Nephron (organoid): Measurements from ENCODE around the gene GRIN2C.

ENCODE experiments used
- H3K27ac Mint-ChIP-seq, 3 experiments: 2 replicates each; pipeline ENCODE4 v1.8.0; 2020; ENCODE audit warnings: mixed read lengths in 3 of 3, mild to moderate bottlenecking in 2 of 3, moderate library complexity in 1 of 3
- H3K27me3 Mint-ChIP-seq: 2 replicates; pipeline ENCODE4 v1.8.0; 2021; ENCODE audit warnings: low read depth, mild to moderate bottlenecking, moderate library complexity, mixed read lengths
- H3K36me3 Mint-ChIP-seq: 2 replicates; pipeline ENCODE4 v1.8.0; 2020; ENCODE audit warnings: low read depth, mixed read lengths
- H3K4me1 Mint-ChIP-seq: 2 replicates; pipeline ENCODE4 v1.8.0; 2020; ENCODE audit warnings: mixed read lengths
- H3K4me3 Mint-ChIP-seq, 3 experiments: 2 replicates each; pipeline ENCODE4 v1.8.0; 2020; ENCODE audit warnings: mild to moderate bottlenecking in 3 of 3, mixed read lengths in 3 of 3, moderate library complexity in 2 of 3
- H3K9me3 Mint-ChIP-seq: 2 replicates; pipeline ENCODE4 v1.8.0; 2020; ENCODE audit warnings: mixed read lengths
- CTCF ChIP-seq, 3 experiments: fragments of 200-600 bp; sonication (generic); IDR thresholded peaks; one replicate each; pipeline ENCODE4 v1.5.0; 2021; ENCODE audit warnings: antibody characterized with exemption in 3 of 3; ENCODE audit not compliant: unreplicated experiment in 3 of 3

GRIN2C gene

DNA sequence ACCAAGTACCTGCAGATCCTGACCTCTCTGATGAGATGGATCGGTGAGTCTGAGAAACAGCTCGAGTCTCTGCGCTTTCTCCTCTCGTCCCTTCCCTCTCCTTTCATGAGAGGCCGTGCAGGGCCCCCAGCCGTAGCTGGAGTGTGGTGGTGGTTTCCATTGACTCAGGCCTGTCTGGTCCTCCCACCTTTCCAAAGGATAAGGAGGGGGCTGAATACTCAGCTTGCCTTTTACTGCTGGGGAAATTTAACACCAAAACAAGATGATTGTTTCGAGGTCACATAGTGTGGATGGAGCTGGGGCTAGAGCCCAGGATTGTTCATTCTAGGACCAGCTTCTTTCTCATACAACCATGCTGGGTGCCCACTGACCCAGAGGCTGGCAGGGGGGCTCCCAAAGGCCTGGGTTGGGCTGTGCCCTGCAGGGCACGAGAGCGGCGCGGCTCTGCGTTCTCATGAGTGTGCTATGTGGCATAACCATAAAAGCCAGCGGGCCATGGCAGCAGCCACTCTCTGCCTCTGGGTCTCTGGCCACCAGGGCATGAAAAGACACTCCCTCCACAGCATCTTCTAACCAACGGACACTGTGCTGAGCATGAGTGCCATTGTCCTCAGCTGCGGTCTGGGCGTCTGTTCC, 39.8 kb downstream of the GRIN2C start:
- Mint-ChIP-seq H3K4me1 (peaks cover 24% of the 10 kb centered on the region), H3K27ac (no peak overlapping the region), H3K4me3 (no peak overlapping the region), H3K36me3 (peaks cover 26% of the 10 kb centered on the region), H3K9me3 (no peaks in the 10 kb centered on the region), H3K27me3 (peaks cover 5% of the 10 kb centered on the region)
- no peak for TF ChIP-seq CTCF (IDR thresholded peaks at IDR 0.05; ENCODE audit: unreplicated experiment in 3 of 3)

GRCh38 chr17:74818291-74818938, 41.3 kb downstream of the GRIN2C start:
- Mint-ChIP-seq H3K9me3 (no peaks in the 10 kb centered on the region), H3K4me3 (no peak overlapping the region), H3K27ac (no peak overlapping the region), H3K4me1 (peaks cover 19% of the 10 kb centered on the region), H3K27me3 (peaks cover 8% of the 10 kb centered on the region), H3K36me3 (peaks cover 31% of the 10 kb centered on the region)
- no peak for TF ChIP-seq CTCF (IDR thresholded peaks at IDR 0.05; ENCODE audit: unreplicated experiment in 3 of 3)

DNA sequence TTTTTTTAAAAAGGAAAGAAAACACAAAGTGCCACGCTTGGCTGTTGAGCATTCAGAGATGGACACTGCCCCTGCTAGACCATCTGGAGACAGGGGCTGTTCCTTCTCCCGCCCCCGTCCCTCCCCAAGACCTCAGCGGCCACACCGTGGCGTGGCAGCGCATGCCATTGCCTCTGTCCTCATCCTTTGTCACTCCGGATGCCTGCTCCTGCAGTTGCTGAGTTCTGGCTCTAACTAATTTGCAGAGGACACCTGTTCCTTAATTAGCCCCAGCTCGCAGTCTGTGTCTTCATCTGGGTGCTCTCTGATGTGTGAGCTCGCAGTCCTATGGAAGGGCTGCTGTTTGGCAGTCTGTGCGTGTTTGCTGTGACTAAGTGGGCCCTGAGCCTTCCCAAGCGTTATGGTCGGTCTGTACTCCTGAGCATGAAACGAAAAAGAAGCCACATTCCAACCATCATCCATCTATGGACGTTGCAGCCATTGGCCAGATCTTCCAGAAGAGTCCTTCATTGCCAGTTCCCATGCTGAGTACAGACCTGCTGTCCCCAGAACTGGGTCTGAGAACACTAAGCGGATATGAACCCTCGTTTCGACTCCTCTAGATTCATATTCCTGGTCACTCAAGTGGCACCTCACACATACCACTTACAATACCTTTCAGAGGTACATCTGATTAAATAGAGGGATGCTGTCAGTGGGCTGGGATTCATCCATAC, 42.6 kb downstream of the GRIN2C start:
- no peak overlapping the region for H3K4me3 Mint-ChIP-seq
- no peak for TF ChIP-seq CTCF (IDR thresholded peaks at IDR 0.05; ENCODE audit: unreplicated experiment in 3 of 3)
- no peaks in the 10 kb centered on the region for H3K9me3 Mint-ChIP-seq
- H3K27me3 Mint-ChIP-seq: peaks cover 8% of the 10 kb centered on the region
- H3K36me3 Mint-ChIP-seq: peaks cover 34% of the 10 kb centered on the region
- no peak overlapping the region for H3K27ac Mint-ChIP-seq
- H3K4me1 Mint-ChIP-seq: peaks cover 24% of the 10 kb centered on the region

GRCh38 chr17:74815550-74816370, 43.9 kb downstream of the GRIN2C start:
- no peaks in the 10 kb centered on the region for H3K9me3 Mint-ChIP-seq
- peaks cover 15% of the 10 kb centered on the region for H3K27me3 Mint-ChIP-seq
- no peak overlapping the region for H3K4me3 Mint-ChIP-seq
- no peak for TF ChIP-seq CTCF (IDR thresholded peaks at IDR 0.05; ENCODE audit: unreplicated experiment in 3 of 3)
- H3K36me3 Mint-ChIP-seq: peaks cover 34% of the 10 kb centered on the region
- no peak overlapping the region for H3K27ac Mint-ChIP-seq
- peaks cover 16% of the 10 kb centered on the region for H3K4me1 Mint-ChIP-seq

GRCh38 chr17:74815067-74815466, 44.6 kb downstream of the GRIN2C start:
- H3K4me1 Mint-ChIP-seq: peaks cover 17% of the 10 kb centered on the region
- no peak for TF ChIP-seq CTCF (IDR thresholded peaks at IDR 0.05; ENCODE audit: unreplicated experiment in 3 of 3)
- H3K27ac Mint-ChIP-seq: no peak overlapping the region
- H3K4me3 Mint-ChIP-seq: no peak overlapping the region
- peaks cover 15% of the 10 kb centered on the region for H3K27me3 Mint-ChIP-seq
- no peaks in the 10 kb centered on the region for H3K9me3 Mint-ChIP-seq
- peaks cover 36% of the 10 kb centered on the region for H3K36me3 Mint-ChIP-seq
